Measurements from ENCODE around the gene EID3. TPM values are rescaled to one million over a fixed set of nuclear protein-coding genes. Genes with fewer than 3 reads are reported as not detected.
A peak's percentile ranks its signal among the peaks of the same experiment; 100 is the strongest.

Gene EID3
- total RNA-seq, 2 donors from 2014 or later = 2.9 to 3.3 TPM

DNA sequence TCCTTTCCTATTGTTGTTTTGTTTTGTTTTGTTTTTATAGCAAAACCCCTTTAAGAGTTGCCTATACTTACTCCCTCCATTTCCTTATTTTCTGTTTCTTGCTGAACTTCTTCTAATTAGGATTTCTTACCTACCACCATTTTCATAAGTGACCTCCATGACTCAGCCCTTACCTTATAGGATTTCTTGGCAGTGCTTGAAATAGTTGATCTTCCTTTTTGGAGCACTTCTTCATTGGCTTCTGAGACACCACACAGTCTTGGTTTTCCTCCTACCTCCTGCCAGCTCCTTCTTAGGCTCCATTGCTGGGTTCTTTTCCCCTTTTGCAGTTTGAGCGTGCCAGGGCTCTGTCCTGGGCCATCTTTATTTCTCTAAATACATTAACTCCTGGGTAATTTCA, 23.4 kb upstream of the EID3 start:
- H3K27ac ChIP-seq = no peak overlapping the region
- no peak overlapping the region for H3K4me3 ChIP-seq
- no peaks in the 10 kb centered on the region for H3K4me1 ChIP-seq
- no peak for DNase-seq (ENCODE audit: low spot score)
- H3K36me3 ChIP-seq = no peaks in the 10 kb centered on the region
- no peaks in the 10 kb centered on the region for H3K9me3 ChIP-seq
- TF ChIP-seq, protein P1, sequence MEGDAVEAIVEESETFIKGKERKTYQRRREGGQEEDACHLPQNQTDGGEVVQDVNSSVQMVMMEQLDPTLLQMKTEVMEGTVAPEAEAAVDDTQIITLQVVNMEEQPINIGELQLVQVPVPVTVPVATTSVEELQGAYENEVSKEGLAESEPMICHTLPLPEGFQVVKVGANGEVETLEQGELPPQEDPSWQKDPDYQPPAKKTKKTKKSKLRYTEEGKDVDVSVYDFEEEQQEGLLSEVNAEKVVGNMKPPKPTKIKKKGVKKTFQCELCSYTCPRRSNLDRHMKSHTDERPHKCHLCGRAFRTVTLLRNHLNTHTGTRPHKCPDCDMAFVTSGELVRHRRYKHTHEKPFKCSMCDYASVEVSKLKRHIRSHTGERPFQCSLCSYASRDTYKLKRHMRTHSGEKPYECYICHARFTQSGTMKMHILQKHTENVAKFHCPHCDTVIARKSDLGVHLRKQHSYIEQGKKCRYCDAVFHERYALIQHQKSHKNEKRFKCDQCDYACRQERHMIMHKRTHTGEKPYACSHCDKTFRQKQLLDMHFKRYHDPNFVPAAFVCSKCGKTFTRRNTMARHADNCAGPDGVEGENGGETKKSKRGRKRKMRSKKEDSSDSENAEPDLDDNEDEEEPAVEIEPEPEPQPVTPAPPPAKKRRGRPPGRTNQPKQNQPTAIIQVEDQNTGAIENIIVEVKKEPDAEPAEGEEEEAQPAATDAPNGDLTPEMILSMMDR (IDR thresholded peaks at IDR 0.05) = no peak
- no peaks in the 10 kb centered on the region for H3K27me3 ChIP-seq

DNA sequence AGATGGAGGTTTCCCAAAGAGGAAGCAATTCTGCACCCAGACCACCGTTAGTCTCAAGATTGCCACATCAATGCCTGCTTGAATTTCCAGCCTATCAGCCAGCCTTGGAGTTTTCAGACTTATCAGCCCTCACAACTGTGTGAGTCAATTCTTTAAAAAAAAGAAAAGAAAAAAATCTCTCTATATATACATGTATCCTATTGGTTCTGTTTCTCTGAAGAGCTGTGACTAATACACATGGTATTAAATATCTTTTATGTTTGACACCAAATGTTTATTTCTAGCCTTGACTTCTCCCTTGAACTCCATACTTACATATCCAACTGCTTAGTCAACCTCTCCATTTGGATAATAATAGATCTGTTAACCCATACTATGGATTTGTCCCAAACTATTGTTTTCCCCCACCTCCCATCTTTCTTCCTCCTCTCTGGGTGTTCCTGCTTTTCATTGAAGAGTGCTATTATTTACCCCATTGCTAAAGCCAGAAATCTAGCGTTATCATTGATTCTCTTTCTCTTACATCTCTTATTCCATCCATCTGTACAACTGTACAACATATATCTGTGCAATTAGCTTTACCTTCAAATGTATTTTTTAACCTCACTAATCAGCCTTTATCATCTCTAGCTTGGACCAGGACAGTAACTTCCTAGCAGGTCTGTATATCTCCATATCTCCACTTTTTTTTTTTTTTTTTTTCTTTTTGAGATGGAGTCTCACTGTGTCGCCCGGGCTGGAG, 22.7 kb upstream of the EID3 start:
- H3K9me3 ChIP-seq = no peaks in the 10 kb centered on the region
- no peak for DNase-seq (ENCODE audit: low spot score)
- H3K4me1 ChIP-seq = peaks cover 0 to 7% of the 10 kb centered on the region in 2 donors
- TF ChIP-seq, protein P1 (IDR thresholded peaks at IDR 0.05) = no peak
- no peaks in the 10 kb centered on the region for H3K27me3 ChIP-seq
- no peak overlapping the region for H3K4me3 ChIP-seq
- H3K27ac ChIP-seq = no peak overlapping the region
- no peaks in the 10 kb centered on the region for H3K36me3 ChIP-seq

DNA sequence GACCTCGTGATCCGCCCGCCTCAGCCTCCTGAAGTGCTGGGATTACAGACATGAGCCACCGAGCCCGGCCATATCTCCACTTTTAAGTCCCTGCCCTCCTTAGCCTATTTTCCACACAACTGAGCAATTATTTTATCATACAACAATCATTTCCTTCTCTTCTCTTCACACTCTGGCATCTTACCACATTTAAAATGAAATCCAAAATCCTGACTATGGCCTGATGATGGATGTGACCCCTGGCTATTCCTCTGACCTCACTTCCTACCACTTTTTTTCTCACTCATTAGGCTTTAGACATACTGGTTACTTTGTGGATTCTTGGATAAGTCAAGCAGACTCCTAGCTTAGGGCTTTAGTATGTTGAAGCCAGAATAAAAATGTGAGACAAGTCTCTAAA, 21.9 kb upstream of the EID3 start:
- H3K9me3 ChIP-seq = no peaks in the 10 kb centered on the region
- H3K4me3 ChIP-seq = no peak overlapping the region
- no peaks in the 10 kb centered on the region for H3K36me3 ChIP-seq
- H3K4me1 ChIP-seq = peaks cover 0 to 14% of the 10 kb centered on the region in 2 donors
- no peaks in the 10 kb centered on the region for H3K27me3 ChIP-seq
- TF ChIP-seq, protein P1 (IDR thresholded peaks at IDR 0.05) = no peak
- peak; percentile 34 for DNase-seq (ENCODE audit: low spot score)
- no peak overlapping the region for H3K27ac ChIP-seq

DNA sequence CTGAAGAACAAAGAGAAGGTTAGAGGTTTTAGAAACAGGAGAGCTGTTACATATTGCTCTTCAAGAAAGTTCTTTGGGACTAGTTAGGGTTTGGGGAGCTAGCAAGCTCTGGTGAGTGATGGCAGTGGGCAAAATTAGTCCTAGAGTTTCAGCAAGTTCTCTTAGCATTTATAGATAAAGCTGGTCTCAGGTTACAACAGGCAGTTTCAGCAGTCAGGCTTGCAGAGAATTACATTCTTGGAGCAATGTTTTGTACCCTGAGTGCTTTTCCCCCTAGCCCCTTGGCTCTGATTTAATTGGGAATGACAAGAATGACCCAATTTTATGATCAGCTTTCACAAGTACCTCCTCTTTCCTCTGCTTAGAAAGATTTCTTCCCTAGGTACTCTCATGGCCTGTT, 21.4 kb upstream of the EID3 start:
- no peaks in the 10 kb centered on the region for H3K27me3 ChIP-seq
- no peaks in the 10 kb centered on the region for H3K9me3 ChIP-seq
- TF ChIP-seq, protein P1 (IDR thresholded peaks at IDR 0.05) = no peak
- H3K36me3 ChIP-seq = no peaks in the 10 kb centered on the region
- H3K4me1 ChIP-seq = peaks cover 0 to 14% of the 10 kb centered on the region in 2 donors
- no peak for DNase-seq (ENCODE audit: low spot score)
- H3K27ac ChIP-seq = no peak overlapping the region
- H3K4me3 ChIP-seq = no peak overlapping the region

DNA sequence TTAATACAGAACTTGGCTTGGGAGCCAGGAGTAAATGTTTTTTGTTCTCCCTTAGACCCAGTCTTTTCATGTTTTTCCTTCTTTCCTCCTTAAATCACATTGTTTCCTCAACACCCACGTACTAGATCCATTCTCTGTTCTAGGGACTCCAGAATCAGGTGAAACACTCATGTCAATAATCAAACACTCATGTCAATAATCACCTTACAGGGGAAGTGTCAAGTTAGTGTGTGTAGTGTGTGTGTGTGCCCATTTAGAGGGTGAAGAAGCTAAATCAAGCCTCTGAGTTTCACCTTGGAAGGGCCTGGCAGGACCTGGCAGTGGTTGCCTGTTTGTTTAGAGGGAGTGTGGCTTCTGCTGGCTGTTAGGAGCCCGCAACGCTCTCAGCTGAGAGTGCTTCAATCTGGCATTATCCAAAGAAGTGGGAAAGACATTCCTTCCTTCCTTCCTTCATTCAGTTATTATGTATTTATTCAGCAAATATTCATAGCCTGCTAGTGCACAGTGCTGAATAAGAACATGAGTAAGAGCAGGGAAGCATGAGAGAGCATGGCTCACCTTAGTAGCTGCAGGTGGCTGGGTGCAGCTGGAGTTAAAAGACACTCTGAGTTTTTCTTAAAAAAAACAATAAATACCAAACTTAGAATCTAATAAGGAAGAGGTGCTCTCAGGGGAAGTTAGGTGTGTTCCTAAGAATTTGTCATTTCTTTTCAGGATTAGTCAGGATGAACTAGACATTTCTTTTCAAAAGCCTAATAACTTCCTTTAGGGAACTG, 17.6 kb upstream of the EID3 start:
- no peak for DNase-seq (ENCODE audit: low spot score)
- TF ChIP-seq, protein P1 (IDR thresholded peaks at IDR 0.05) = no peak
- peak overlapping the region; percentile 92 to 95 for H3K27ac ChIP-seq
- peaks cover 28% of the 10 kb centered on the region for H3K36me3 ChIP-seq
- H3K4me3 ChIP-seq = peak overlapping the region in 1 of 2 donors; percentile 69
- H3K9me3 ChIP-seq = no peaks in the 10 kb centered on the region
- no peaks in the 10 kb centered on the region for H3K27me3 ChIP-seq
- peaks cover 0 to 27% of the 10 kb centered on the region in 2 donors for H3K4me1 ChIP-seq

Measured in right atrium auricular region (tissue), 2 donors.